ENCODE measurements around the gene ATF7.
"Not testable (repeated sequence)": the region's sequence is repeated elsewhere in the genome, so short reads cannot be mapped to it uniquely, and the experiment has no call there.

ATF7 gene

DNA sequence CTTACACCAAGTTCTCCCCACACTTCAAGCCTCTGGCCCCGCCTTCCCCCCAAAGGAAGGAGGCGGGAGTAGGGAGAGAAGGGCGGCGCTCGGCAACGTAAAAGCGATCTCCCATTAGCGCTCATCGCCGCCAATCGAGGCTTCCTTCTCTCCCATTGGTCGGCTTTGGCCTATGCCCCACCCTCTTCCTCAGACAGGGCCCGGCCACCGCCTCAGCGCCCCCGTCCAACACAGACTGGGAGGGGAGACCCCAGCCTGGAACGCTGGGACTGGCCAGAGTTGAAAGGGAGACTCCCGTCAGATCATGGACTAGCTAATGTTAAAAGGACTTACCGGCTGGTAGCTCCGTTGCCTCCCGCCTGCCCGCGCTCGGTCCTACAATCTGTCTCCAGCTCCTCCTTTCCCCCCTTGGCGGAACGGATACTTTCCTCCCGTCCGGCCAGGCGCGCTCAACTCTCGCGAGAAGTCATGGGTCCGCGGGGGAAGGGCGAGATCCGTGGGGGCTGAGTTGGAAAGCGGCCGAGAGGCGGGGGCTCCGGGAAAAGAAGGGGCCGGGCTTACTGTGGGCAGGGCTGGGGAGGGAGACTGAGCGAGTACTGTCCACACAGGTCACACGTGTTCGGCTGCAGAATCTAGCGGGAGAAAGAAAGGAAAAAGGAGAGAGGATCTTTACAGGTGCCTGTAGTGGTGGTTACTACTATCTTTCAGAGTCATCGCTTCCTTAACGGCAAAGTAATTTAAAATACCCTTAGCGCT is at the start of gene ATF7:
ATF7 (minus strand) TSS at position 437 of the 756 bp plus-strand sequence. CDS start 25,382 bp downstream, outside the sequence.
- DNase-seq = peak; percentile 97 to 99

DNA sequence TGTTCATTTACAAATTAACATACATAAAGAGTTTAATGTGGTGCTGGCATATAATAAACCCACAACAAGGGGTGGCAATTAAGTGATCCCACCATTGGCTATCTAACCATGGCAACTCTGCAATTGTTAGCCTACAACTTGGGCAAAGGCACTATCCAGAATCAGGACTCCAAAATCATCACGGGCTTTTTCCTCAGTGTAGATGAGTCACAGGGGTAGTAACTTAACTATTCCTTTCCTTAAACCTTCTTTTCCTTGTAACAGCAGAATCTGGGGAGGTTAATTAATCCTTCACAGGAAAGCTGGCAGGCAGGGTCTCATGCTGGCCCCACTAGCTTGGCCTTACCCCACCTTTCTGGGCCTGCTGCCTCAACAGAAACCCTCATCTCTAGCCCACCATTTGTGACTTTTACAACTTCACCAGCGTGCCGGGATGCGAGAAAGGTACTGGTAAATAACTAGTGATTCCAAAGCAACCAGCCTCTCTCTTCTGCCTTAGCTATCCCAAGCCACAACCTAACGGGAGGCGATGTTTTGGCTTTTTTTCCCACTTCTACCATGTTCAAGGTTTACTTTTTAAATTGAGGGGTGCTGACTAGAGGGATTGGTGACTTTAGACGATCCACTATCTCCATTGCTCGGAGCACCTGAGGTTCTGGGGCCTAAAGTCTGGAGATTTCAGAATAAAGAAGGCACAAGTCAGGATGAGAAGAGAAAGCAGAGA is 49.0 kb upstream of the ATF7 start:
- DNase-seq = no peak

DNA sequence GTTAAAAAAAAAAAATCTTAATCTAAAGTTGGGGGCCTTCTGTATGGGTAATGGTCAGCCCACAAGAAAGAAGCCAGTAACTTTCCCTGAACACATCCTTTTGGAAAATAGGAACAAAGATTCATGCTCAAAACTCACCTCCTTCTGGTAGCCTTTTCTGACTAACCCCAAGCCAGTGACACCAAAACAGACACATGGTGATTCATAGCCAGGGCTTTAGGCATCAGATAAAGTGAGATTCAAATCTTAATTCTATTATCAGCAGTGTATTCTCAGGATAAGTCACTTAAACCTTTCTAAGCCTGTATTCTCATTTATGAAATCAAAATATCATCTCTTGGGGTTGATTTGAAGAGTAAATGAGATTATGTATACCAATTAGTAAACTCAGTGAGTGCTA is 44.8 kb upstream of the ATF7 start:
- no peak for DNase-seq

- DNase-seq = no peak
Observed at GRCh38 chr12:53670308-53670707, 44.1 kb upstream of the ATF7 start.

DNA sequence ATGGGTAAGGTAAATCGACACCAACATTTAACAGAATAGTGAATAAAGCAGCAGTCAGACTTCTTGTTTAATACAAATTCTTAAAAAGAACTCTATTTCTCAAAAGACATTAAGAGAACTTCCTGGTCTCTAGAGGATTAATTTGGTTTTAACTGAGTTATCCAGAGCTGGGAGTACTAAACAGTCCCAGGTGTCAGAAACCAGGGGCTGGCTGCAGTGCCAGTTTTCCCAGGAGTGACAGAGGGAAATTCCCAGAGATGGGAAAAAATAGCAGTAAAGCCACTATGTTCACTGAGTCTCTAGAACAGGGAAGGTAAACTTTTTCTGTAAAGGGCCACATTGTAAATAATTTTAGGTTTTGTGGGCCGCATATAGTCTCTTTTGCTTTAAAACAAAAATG is 40.9 kb upstream of the ATF7 start:
- no peak for DNase-seq

- DNase-seq = no peak
Observed at GRCh38 chr12:53664936-53665335, 38.8 kb upstream of the ATF7 start.

DNA sequence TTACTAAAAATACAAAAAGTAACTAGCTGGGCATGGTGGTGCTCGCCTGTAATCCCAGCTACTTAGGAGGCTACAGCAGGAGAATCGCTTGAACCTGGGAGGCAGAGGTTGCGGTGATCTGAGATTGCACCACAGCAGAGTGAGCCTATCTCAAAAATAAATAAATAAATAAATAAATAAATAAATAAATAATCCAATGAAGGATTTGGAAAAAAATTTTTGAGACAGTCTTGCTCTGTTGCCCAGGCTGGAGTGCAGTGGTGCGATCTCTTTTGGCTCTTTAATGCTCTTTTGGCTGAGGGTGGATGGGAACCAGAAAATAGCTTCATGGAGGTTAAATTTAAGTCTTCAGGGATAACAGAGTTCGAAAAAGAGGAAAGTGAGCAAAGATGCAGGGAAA is 38.0 kb upstream of the ATF7 start:
- no peak for DNase-seq

DNA sequence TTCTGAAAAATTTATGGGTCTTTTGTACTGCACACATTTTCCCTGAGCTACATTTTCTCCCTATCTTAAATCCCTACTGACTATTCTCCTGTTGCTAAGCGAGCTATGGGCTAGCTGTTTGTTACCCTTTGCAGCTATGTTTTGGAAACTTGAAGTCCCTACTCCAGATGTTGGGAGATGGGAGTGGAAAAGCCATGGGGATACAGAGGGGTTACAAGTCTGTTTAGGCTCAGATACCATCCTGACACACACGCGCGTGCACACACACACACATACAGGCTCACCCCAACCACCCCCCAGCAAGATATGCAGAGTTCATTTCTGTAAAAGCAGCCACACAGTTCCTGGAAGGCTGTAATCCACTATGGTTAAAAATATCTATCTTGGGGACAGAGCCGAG is 33.9 kb upstream of the ATF7 start:
- DNase-seq = no peak

GRCh38 chr12:53659571-53659981 is 33.4 kb upstream of the ATF7 start:
- no peak for DNase-seq

GRCh38 chr12:53659011-53659551 is 32.9 kb upstream of the ATF7 start:
- DNase-seq = no peak

DNA sequence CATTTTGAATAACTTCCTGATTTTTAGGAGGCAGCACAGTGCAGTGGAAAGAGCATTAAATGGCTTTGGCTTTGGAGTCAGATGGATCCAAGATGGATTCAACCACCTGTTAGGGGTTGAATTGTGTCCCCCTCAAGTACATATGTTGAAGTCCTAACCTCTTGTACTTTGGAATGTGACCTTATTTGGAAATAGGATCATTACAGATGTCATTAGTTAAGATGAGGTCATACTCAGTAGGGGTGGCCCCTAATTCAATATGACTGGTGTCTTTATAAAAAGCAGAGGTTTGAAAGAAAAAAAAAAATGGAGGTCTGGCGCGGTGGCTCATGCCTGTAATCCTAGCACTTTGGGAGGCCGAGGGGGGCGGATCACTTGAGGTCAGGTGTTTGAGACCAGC is 30.9 kb upstream of the ATF7 start:
- DNase-seq = no peak

DNA sequence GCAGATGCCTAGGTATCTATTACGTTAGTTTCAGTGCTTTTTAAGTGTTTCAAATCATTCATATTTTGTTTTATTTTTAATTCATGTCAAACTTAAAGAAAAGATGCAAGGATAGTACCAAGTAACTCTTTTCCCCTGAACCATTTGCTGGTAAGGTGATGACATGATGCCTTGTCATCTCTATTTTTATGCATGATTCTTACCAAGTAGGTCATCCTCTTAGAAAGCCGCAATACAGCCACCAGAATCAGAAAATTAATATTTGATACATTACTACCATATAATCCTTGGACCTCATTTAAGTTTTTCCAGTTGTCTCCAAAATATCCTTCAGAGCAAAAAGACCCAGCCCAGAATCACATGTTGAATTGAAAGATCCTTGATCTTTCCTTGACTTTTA is 27.4 kb upstream of the ATF7 start:
- no peak for DNase-seq

DNA sequence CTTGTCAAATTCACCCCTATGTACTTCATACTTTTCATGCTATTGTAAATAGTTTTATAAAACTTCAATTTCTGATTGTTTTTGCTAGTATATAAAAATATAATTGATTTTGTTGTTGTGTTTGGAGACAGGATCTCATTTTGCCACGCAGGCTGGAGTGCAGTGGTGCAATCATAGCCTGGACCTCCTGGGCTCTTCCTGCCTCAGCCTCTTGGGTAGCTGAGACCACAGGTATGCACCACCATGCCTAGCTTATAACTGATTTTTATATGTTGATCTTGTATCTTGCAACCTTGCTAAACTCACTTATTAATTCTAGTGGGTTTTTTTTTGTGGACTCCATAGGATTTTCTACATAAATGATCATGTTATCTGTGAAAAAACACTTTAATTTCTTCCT is 26.2 kb upstream of the ATF7 start:
- no peak for DNase-seq

GRCh38 chr12:53651737-53652136 is 25.6 kb upstream of the ATF7 start:
- DNase-seq = no peak

DNA sequence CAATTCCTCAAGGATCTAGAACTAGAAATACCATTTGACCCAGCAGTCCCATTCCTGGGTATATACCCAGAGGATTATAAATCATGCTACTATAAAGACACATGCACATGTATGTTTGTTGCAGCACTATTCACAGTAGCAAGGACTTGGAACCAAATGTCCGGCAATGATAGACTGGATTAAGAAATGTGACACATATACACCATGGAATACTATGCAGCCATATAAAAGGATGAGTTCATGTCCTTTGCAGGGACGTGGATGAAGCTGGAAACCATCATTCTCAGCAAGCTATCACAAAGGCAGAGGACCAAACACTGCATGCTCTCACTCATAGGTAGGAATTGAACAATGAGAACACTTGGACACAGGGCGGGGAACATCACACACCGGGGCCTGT is 20.1 kb upstream of the ATF7 start:
- DNase-seq = not testable (repeated sequence)

DNA sequence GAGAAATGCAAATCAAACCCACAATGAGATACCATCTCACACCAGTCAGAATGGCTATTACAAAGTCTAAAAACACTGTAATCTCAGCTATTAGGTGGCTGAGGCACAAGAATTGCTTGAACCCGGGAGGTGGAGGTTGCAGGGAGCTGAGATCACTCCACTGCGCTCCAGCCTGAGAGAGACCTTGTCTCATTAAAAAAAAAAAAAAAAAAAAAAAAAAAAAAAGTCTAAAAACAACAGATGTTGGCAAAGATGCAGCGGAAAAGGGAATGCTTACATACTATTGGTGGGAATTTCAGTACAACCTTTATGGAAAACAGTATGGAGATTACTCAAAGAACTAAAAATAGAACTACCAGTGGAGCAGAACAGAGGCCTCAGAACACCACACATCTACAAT is 19.0 kb upstream of the ATF7 start:
- DNase-seq = no peak

DNA sequence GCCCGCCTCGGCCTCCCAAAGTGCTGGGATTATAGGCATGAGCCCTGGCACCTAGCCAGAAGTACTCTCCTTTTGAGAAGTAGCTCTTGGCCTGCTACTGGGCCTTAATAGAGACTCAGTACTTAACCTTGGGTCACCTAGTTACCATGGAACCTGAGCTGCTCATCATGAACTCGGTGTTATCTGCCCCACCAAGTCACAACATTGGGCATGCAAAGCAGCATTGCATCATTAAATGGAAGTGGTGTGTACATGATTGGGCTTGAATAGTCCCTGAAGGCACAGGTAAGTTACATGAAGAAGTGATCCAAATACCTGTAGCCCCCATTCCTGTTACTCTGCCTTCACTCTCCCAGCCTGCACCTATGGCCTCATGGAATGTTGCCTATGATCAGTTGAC is 18.0 kb upstream of the ATF7 start:
- no peak for DNase-seq

GRCh38 chr12:53643232-53643979 is 17.2 kb upstream of the ATF7 start:
- DNase-seq = no peak

- DNase-seq = no peak
Observed at GRCh38 chr12:53638057-53638456, 11.9 kb upstream of the ATF7 start.

GRCh38 chr12:53636641-53637040 is 10.5 kb upstream of the ATF7 start:
- DNase-seq = no peak

- DNase-seq = not testable (repeated sequence)
Observed at GRCh38 chr12:53635708-53636107, 9.5 kb upstream of the ATF7 start.

GRCh38 chr12:53631721-53632120 is 5.5 kb upstream of the ATF7 start:
- no peak for DNase-seq

- DNase-seq = no peak
Observed at GRCh38 chr12:53627919-53628318, 1.7 kb upstream of the ATF7 start.
